GM20431 (cell line): ENCODE data around the gene TBC1D5.
"Not testable (repeated sequence)": the region's sequence is repeated elsewhere in the genome, so short reads cannot be mapped to it uniquely, and the experiment has no call there.

Experiments
- in situ Hi-C: fragments of 300-500 bp; cut with MseI, MboI; formaldehyde crosslinking; loops from one replicate; pipeline ENCODE4 v1.15.0; 2020; ENCODE audit warnings: low sequenced_read_pairs; ENCODE audit not compliant: unreplicated experiment

TBC1D5 gene

GRCh38 chr3:17613017-17613416, 129.4 kb downstream of the TBC1D5 start:
- in situ Hi-C loops, result not testable (repeated sequence)

- in situ Hi-C loops, result no loop called here
These were observed 134.5 kb downstream of the TBC1D5 start for GRCh38 chr3:17607905-17608304.

- in situ Hi-C loops, result no loop called here
These were observed 136.5 kb downstream of the TBC1D5 start for GRCh38 chr3:17605934-17606333.

- in situ Hi-C loops, result no loop called here
These were observed 137.4 kb downstream of the TBC1D5 start for GRCh38 chr3:17605032-17605431.

- in situ Hi-C loops, result no loop called here
These were observed 140.3 kb downstream of the TBC1D5 start for GRCh38 chr3:17602126-17602525.

- in situ Hi-C loops, result no loop called here
These were observed 149.5 kb downstream of the TBC1D5 start for GRCh38 chr3:17592956-17593355.

- in situ Hi-C loops, result no loop called here
These were observed 152.0 kb downstream of the TBC1D5 start for GRCh38 chr3:17590465-17590864.

- in situ Hi-C loops, result no loop called here
These were observed 152.5 kb downstream of the TBC1D5 start for GRCh38 chr3:17589888-17590287.

GRCh38 chr3:17588422-17588821, 154.0 kb downstream of the TBC1D5 start:
- in situ Hi-C loops, result no loop called here

GRCh38 chr3:17585394-17586325, 156.8 kb downstream of the TBC1D5 start:
- in situ Hi-C loops, result no loop called here

GRCh38 chr3:17584066-17584465, 158.4 kb downstream of the TBC1D5 start:
- in situ Hi-C loops, result no loop called here

GRCh38 chr3:17583530-17583929, 158.9 kb downstream of the TBC1D5 start:
- in situ Hi-C loops, result no loop called here

- in situ Hi-C loops, result no loop called here
These were observed 160.9 kb downstream of the TBC1D5 start for GRCh38 chr3:17581421-17582080.

GRCh38 chr3:17580901-17581300, 161.5 kb downstream of the TBC1D5 start:
- in situ Hi-C loops, result no loop called here

- in situ Hi-C loops, result no loop called here
These were observed 163.0 kb downstream of the TBC1D5 start for GRCh38 chr3:17579289-17580031.

- in situ Hi-C loops, result no loop called here
These were observed 164.5 kb downstream of the TBC1D5 start for GRCh38 chr3:17577796-17578520.

GRCh38 chr3:17573396-17573795, 169.0 kb downstream of the TBC1D5 start:
- in situ Hi-C loops, result no loop called here

GRCh38 chr3:17571686-17572085, 170.7 kb downstream of the TBC1D5 start:
- in situ Hi-C loops, result no loop called here

- in situ Hi-C loops, result no loop called here
These were observed 179.6 kb downstream of the TBC1D5 start for GRCh38 chr3:17562845-17563244.

- in situ Hi-C loops, result no loop called here
These were observed 183.9 kb downstream of the TBC1D5 start for GRCh38 chr3:17558565-17558964.
